Fibroblast of the conjunctiva (primary cell): ENCODE results near the gene ZCWPW1.

Experiments used
- DNase-seq: peaks from one replicate; pipeline ENCODE4 v3.0.0-alpha.2; 2010; ENCODE audit warnings: low read depth

ZCWPW1 gene

GRCh38 chr7:100431286-100431735 lies 2.8 kb upstream of the ZCWPW1 start:
- no peak for DNase-seq

GRCh38 chr7:100430493-100431285 lies 2.2 kb upstream of the ZCWPW1 start:
- DNase-seq, result no peak

- peak; percentile 95 for DNase-seq
Measured at GRCh38 chr7:100429637-100430492, 1.4 kb upstream of the ZCWPW1 start, which contains the start of gene MEPCE. Gene MEPCE (plus strand): TSS chr7:100429831. CDS start chr7:100430019, 188 bp downstream.

- DNase-seq, result peak; percentile 100
Measured at GRCh38 chr7:100428967-100429636, 599 bp upstream of the ZCWPW1 start.

GRCh38 chr7:100427762-100428198 lies 723 bp downstream of the ZCWPW1 start:
- DNase-seq, result no peak

GRCh38 chr7:100426516-100426915 lies 2.0 kb downstream of the ZCWPW1 start:
- DNase-seq, result no peak

GRCh38 chr7:100425347-100425746 lies 3.2 kb downstream of the ZCWPW1 start:
- DNase-seq, result no peak

GRCh38 chr7:100423315-100423714 lies 5.2 kb downstream of the ZCWPW1 start:
- DNase-seq, result no peak

- no peak for DNase-seq
Measured at GRCh38 chr7:100419660-100420226, 8.8 kb downstream of the ZCWPW1 start.

GRCh38 chr7:100418930-100419659 lies 9.4 kb downstream of the ZCWPW1 start:
- DNase-seq, result no peak

GRCh38 chr7:100415448-100415847 lies 13.1 kb downstream of the ZCWPW1 start:
- DNase-seq, result no peak

GRCh38 chr7:100413889-100414288 lies 14.6 kb downstream of the ZCWPW1 start:
- no peak for DNase-seq

GRCh38 chr7:100413346-100413745 lies 15.2 kb downstream of the ZCWPW1 start:
- no peak for DNase-seq

GRCh38 chr7:100411101-100411500 lies 17.4 kb downstream of the ZCWPW1 start:
- no peak for DNase-seq

- peak; percentile 56 for DNase-seq
Measured at GRCh38 chr7:100407285-100408180, 21.0 kb downstream of the ZCWPW1 start.

- no peak for DNase-seq
Measured at GRCh38 chr7:100406767-100407166, 21.7 kb downstream of the ZCWPW1 start.

- DNase-seq, result no peak
Measured at GRCh38 chr7:100402241-100402640, 26.3 kb downstream of the ZCWPW1 start.

- DNase-seq, result no peak
Measured at GRCh38 chr7:100401811-100402210, 26.7 kb downstream of the ZCWPW1 start.

GRCh38 chr7:100400656-100401055 lies 27.8 kb downstream of the ZCWPW1 start:
- no peak for DNase-seq

- DNase-seq, result no peak
Measured at GRCh38 chr7:100400041-100400440, 28.5 kb downstream of the ZCWPW1 start.
